ENCODE data around the gene CCL22.

Gene CCL22

DNA sequence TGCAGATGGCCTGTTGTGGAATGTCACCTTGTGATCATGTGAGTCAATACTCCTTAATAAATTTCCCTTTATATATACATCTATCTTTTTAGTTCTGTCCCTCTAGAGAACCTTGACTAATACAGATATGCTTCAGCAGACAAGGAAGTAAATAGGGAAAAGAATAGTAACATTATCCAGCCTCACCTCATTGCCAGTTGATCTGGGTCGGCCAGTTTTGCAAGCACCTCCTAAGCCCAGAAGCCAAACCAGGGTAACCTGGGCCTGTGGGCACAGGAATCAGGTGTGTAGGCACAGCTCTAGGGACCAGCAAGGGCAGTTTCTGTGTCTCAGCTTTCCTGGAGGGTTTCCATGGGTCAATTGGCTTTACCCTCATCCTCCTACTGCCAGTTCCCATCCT, 34.1 kb downstream of the CCL22 start:
- Histone ChIP-seq H3K4me3 (replicated peaks; ENCODE audit: insufficient read depth, low read length) (no peak overlapping the region), H3K27ac (replicated peaks) (no peak overlapping the region), H3K27me3 (ENCODE audit: insufficient read depth, poor library complexity, severe bottlenecking) (no peaks in the 10 kb centered on the region)
- TF ChIP-seq POLR2AphosphoS5 (IDR thresholded peaks at IDR 0.05; ENCODE audit: low read depth): no peak
- TF ChIP-seq GABPA (IDR thresholded peaks at IDR 0.05; ENCODE audit: low read depth): no peak
- no peak for TF ChIP-seq SPI1 (IDR thresholded peaks at IDR 0.05; ENCODE audit: borderline replicate concordance, low read depth)
- TF ChIP-seq CTCF (IDR thresholded peaks at IDR 0.05; ENCODE audit: insufficient read depth, low read length): no peak
- TF ChIP-seq, protein P1, sequence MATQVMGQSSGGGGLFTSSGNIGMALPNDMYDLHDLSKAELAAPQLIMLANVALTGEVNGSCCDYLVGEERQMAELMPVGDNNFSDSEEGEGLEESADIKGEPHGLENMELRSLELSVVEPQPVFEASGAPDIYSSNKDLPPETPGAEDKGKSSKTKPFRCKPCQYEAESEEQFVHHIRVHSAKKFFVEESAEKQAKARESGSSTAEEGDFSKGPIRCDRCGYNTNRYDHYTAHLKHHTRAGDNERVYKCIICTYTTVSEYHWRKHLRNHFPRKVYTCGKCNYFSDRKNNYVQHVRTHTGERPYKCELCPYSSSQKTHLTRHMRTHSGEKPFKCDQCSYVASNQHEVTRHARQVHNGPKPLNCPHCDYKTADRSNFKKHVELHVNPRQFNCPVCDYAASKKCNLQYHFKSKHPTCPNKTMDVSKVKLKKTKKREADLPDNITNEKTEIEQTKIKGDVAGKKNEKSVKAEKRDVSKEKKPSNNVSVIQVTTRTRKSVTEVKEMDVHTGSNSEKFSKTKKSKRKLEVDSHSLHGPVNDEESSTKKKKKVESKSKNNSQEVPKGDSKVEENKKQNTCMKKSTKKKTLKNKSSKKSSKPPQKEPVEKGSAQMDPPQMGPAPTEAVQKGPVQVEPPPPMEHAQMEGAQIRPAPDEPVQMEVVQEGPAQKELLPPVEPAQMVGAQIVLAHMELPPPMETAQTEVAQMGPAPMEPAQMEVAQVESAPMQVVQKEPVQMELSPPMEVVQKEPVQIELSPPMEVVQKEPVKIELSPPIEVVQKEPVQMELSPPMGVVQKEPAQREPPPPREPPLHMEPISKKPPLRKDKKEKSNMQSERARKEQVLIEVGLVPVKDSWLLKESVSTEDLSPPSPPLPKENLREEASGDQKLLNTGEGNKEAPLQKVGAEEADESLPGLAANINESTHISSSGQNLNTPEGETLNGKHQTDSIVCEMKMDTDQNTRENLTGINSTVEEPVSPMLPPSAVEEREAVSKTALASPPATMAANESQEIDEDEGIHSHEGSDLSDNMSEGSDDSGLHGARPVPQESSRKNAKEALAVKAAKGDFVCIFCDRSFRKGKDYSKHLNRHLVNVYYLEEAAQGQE (IDR thresholded peaks at IDR 0.05; ENCODE audit: insufficient replicate concordance, low read depth): no peak
- DNase-seq (ENCODE audit: low read depth in 1 of 2, low spot score in 1 of 2): no peak

DNA sequence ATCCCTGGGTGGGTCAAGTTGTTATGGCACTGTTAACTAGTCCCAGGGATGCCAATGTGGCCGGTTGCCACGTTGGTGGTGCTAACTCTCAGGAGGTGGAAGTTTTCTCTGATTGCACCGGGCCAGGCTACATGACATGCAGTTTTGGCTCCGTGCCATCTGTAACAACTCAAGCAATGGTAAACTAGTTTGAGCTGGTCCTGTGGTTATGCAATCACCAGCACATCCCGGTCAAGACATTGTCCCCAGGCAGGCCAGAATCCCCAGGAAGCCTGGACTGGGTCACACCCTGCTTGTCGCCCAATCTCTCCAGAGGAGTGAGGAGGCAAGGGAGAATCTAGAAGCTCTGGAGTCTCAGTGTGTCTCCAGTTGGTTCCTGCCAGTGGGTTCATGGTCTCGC, 35.9 kb downstream of the CCL22 start:
- Histone ChIP-seq H3K27me3 (ENCODE audit: insufficient read depth, poor library complexity, severe bottlenecking) (no peaks in the 10 kb centered on the region), H3K27ac (replicated peaks) (no peak overlapping the region), H3K4me3 (replicated peaks; ENCODE audit: insufficient read depth, low read length) (no peak overlapping the region)
- TF ChIP-seq, protein P1 (IDR thresholded peaks at IDR 0.05; ENCODE audit: insufficient replicate concordance, low read depth): no peak
- TF ChIP-seq SPI1 (IDR thresholded peaks at IDR 0.05; ENCODE audit: borderline replicate concordance, low read depth) (no peak), POLR2AphosphoS5 (IDR thresholded peaks at IDR 0.05; ENCODE audit: low read depth) (no peak), CTCF (IDR thresholded peaks at IDR 0.05; ENCODE audit: insufficient read depth, low read length) (no peak), GABPA (IDR thresholded peaks at IDR 0.05; ENCODE audit: low read depth) (no peak)
- no peak for DNase-seq (ENCODE audit: low read depth in 1 of 2, low spot score in 1 of 2)

DNA sequence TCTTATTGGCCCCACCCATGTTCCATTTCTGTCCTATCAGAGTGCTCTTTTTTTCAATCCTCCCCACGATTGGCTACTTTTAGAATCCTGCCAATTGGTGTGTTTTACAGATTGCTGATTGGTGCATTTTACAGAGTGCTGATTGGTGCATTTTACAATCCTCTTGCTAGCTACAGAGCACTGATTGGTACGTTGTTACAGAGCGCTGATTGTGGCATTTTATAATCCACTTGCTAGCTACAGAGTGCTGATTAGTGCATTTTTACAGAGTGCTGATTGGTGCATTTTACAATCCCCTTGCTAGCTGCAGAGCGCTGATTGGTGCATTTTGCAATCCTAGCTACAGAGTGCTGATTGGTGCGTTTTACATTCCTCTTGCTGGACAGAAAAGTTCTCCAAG, 36.4 kb downstream of the CCL22 start:
- Histone ChIP-seq H3K4me3 (replicated peaks; ENCODE audit: insufficient read depth, low read length) (no peak overlapping the region), H3K27me3 (ENCODE audit: insufficient read depth, poor library complexity, severe bottlenecking) (no peaks in the 10 kb centered on the region), H3K27ac (replicated peaks) (no peak overlapping the region)
- DNase-seq (ENCODE audit: low read depth in 1 of 2, low spot score in 1 of 2): no peak
- TF ChIP-seq, protein P1 (IDR thresholded peaks at IDR 0.05; ENCODE audit: insufficient replicate concordance, low read depth): no peak
- TF ChIP-seq CTCF (IDR thresholded peaks at IDR 0.05; ENCODE audit: insufficient read depth, low read length) (no peak), GABPA (IDR thresholded peaks at IDR 0.05; ENCODE audit: low read depth) (no peak), SPI1 (IDR thresholded peaks at IDR 0.05; ENCODE audit: borderline replicate concordance, low read depth) (no peak), POLR2AphosphoS5 (IDR thresholded peaks at IDR 0.05; ENCODE audit: low read depth) (no peak)
